GM12878 (cell line): ENCODE data around the gene NR0B1.

Source experiments
- CHD4 ChIP-seq: fragments of 200-600 bp; sonication (generic); IDR thresholded peaks from 2 replicates; pipeline ENCODE4 v1.6.1; 2016; ENCODE audit warnings: mild to moderate bottlenecking
- HCFC1 ChIP-seq: fragments of 150-350 bp; IDR thresholded peaks from 2 replicates; pipeline ENCODE4 v1.6.1; 2014; ENCODE audit warnings: low read length
- SIN3A ChIP-seq: IDR thresholded peaks from 2 replicates; pipeline ENCODE4 v1.6.1; 2012; ENCODE audit warnings: low read depth, low read length, improper control_type of control experiment

GRCh38 chrX:30304866-30305265 is 4.3 kb downstream of the NR0B1 start:
- TF ChIP-seq CHD4: no peak
- TF ChIP-seq HCFC1: no peak
- no peak for TF ChIP-seq SIN3A
